Kidney capillary endothelial cell (primary cell): ENCODE measurements around the gene DTD2.

Source experiments
- DNase-seq: peaks from one replicate; pipeline ENCODE4 v3.0.0-alpha.2; 2018; ENCODE audit warnings: low spot score

DTD2 gene

DNA sequence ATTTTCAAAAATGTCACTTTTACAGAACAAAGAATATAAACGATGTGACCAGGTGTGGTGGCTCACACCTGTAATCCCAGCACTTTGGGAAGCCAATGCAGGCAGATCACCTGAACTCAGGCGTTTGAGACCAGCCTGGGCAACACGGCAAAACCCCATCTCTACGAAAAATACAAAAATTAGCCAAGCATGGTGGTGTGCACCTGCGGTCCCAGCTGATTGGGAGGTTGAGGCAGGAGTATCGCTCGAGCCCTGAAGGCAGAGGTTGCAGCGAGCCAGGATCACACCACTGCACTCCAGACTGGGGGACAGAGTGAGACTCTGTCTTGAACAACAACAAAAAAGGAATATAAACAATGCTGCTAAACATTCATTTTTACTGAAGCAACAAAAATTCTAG lies 52.2 kb downstream of the DTD2 start:
- no peak for DNase-seq

DNA sequence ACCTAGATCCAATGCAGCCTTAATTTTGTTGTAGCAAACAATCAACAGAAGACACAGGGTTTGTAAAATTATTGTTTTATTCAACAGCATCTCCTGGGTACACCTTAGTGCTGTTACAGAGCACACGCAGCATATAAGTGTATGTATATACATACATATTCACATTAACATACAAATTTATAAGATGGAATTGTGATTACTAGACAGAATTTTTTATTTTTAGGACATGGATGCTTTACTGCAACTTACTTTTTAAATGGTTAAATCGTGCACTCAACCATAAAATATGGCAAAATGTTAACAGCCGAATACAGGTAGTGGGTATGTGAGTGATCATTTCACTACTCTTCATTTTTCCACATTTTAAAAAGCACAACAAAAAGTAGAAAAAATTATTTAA lies 53.6 kb downstream of the DTD2 start:
- no peak for DNase-seq

DNA sequence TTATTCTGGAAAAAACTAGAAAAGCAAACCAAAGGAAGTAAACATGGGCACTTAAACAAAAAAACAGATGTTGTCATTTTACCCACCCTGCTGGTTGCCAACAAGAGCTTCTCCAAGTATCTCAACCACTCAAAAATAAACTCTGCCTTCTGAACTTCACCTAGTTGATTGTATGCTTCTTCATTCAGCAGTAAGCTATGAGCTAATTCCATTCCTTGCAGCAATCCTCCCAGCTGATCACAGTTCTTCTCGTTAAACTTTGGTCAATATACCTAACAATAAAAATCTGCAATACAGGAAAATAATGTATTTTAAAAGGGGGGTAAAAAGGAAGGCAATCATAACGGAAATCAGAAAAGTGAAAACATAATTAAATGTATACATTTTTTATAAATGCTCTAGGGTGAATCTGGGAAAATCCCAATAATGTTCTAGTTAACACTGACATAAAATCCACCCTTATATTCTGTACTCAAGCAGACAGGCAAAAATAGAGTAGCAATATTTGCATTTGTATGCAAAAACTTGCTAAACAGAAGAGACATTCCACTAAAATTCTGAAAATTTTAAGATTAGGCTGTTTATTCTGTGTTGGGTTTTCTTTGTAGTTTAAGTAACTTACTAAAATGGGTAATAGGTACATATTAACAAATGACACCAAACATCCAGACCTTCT lies 54.4 kb downstream of the DTD2 start:
- no peak for DNase-seq

DNA sequence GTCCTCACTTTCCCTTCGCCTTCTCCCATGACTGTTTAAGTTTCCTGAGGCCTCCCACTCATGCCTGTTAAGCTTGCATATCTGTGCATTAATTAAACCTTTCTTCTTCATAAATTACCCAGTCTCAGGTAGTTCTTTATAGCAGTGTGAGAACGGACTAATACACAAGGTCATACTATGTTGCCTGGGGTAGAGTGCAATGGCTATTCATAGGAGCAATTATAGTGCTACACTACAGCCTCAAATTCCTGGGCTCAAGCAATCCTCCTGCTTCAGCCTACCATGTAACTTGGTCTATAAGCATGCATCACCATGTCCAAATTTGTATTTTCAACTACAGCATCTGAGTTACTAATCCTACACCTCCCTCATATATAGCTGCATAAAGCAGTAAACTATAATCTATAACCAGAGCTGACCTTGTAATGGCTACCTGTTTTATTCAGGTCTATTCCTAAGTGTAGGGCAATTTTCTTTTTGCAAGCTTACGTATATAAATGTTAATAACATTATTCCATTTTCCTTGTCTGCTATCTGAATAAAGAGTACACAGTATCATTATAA lies 55.9 kb downstream of the DTD2 start:
- DNase-seq = no peak

DNA sequence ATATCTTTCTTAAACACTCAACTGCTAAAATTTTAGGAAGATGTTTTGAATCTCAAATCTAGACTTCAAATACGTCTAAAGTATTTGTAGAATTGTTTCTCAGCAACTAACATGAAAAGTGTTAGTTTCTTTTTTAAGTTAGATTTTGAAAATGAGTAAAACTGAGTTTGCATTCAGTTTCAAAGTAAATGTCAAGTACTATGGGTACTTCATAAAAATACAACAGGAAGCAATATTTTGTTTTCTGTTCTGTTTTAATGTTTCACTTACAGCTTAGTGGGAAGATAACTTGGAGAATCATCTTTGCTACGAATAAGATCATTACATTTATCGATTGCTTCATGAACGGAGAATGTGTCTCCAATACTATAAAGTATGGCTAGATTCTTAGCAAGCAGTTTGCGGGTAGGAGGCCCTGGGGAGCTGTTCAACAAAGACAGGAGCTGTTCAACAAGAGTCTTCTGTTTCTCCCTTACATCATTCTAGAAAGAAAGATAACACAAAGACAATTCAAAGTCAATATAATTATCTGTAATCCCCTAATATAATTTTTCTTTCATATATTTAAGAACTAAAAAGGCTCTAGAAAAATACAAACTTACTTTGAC lies 57.2 kb downstream of the DTD2 start:
- no peak for DNase-seq
